SU-DHL-6 (cell line): ENCODE data around the gene C2CD4A.

Source experiments
- CTCF ChIP-seq: fragments of 200-600 bp; sonication (generic); IDR thresholded peaks from one replicate; pipeline ENCODE4 v1.5.1; 2017; ENCODE audit warnings: antibody characterized with exemption, mild to moderate bottlenecking, low read length, moderate library complexity; ENCODE audit not compliant: insufficient read depth, poor library complexity, severe bottlenecking
- EZH2phosphoT487 ChIP-seq: fragments of 200-600 bp; sonication (generic), shearing (Covaris generic); conservative IDR thresholded peaks from 2 replicates; pipeline ENCODE4 v1.6.1; 2018; ENCODE audit warnings: mild to moderate bottlenecking, antibody characterized with exemption, low read length, moderate library complexity, mixed read lengths

GRCh38 chr15:62109982-62110851 is 43.4 kb downstream of the C2CD4A start:
- TF ChIP-seq EZH2phosphoT487: no peak
- TF ChIP-seq CTCF: no peak
